COR-L47 (cell line): Measurements from ENCODE around the gene PRKCZ.
"Not testable (repeated sequence)": the region's sequence is repeated elsewhere in the genome, so short reads cannot be mapped to it uniquely, and the experiment has no call there.

Experiments used
- DNase-seq: peaks from one replicate; lab custom pipeline; 2025; lab: John Stamatoyannopoulos, UW

The PRKCZ gene

GRCh38 chr1:2115008-2115641, 64.9 kb downstream of the PRKCZ start:
- no peak for DNase-seq

GRCh38 chr1:2115702-2116341, 65.6 kb downstream of the PRKCZ start:
- no peak for DNase-seq

DNA sequence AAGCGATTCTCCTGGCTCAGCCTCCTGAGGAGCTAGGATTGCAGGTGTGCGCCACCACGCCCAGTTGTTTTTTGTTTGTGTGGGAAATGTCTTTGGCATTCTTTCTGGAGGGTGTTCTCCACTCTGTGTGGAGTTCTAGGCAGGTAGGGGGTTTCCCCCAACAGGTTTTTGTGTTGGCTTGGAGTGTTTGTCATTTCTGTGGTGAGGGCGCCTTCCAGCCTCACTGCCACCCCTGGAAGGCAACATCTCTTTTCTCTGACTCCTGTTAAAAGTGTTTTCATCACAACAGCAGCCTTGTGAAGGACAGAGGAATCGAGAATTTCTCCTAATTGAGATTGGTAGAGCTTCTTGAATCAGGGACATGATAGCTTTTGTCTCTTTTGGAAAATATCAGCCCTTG, 69.7 kb downstream of the PRKCZ start:
- no peak for DNase-seq

GRCh38 chr1:2121101-2121691, 71.0 kb downstream of the PRKCZ start:
- no peak for DNase-seq

DNA sequence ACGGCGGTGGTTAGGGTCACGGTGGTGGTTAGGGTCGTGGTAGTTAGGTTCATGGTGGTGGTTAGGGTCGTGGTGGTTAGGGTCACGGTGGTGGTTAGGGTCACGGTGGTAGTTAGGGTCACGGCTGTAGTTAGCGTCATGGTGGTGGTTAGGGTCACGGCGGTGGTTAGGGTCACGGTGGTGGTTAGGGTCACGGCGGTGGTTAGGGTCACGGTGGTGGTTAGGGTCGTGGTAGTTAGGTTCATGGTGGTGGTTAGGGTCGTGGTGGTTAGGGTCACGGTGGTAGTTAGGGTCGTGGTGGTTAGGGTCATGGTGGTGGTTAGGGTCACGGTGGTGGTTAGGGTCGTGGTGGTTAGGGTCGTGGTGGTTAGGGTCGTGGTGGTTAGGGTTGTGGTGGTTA, 71.6 kb downstream of the PRKCZ start:
- not testable (repeated sequence) for DNase-seq

GRCh38 chr1:2124446-2125198, 74.4 kb downstream of the PRKCZ start:
- no peak for DNase-seq

GRCh38 chr1:2125350-2126211, 75.4 kb downstream of the PRKCZ start:
- no peak for DNase-seq

DNA sequence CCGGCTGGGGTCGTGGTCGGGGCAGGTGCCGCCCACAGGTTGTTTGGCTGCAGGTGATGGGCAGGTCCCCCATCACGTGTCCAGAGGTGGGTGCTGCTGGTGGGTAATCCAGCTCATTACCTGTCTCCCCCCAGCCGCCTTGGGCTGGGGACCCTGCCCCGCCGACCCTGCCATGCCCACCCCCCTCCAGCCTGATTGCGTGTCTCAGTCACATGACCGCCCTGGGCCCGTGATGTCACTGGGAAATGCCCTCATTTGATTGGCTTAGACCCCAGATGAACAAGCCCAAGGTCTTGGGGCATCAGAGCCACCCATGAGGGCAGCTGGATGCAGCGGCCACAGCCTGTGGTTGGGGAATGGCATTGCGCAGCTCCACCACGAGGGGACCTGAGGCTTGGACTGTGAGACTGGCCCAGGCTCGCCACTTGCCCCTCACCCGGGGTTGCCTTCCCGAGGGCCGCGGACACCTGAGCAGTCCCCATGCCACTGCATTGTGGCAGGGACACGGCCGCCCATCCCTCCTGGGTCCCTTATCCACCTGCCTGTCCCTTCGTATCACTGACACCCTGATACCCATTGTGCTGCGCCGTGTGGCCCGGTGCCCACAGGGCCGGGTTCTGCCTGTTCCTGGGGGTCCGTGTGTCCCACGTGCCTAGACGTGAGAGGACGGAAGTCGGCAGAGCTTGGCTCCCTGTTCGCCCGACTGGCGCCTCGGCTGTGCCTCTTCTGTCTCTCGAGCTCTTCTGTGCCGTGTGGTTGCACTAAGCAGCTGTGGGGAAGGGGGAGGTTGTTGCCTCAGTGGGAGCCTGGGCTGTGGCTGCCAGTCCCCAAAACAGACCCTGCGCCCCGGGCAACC, 76.3 kb downstream of the PRKCZ start:
- no peak for DNase-seq

- no peak for DNase-seq
These were observed 77.3 kb downstream of the PRKCZ start for GRCh38 chr1:2127187-2128145.

DNA sequence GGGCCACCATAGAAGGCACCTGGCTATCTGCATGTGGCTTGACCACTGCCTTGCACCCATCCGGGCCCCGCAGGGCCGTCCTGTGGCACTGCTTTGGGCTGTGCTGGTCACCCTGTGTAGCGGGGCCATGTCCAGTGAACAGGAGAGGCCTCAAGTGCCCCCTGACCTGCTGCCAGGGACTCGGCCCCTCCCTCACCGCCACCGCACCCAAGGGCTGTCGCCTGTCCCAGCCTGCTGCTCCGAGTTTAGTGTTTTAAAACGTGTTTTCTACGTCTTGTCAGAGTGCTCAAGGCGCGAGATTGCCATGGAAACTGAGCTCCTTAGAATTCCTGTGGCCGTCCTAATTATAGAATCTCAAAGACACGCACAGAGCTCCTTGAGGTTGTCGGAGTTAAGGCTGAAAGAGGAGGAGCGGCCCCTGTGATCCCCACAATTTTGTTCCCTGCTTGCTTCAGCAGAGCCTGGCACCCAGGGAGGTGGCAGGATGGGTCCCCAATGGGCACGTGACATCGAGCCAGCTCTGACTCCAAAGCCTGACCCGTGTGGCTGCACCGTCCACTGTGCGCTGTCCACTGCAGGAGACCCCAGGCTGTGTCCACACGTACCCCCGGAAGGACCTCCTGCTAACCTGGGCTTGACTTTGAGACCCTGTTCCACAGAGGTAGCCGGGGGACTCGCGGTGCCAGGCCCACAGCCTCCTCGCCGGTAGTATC, 78.1 kb downstream of the PRKCZ start:
- DNase-seq: no peak

DNA sequence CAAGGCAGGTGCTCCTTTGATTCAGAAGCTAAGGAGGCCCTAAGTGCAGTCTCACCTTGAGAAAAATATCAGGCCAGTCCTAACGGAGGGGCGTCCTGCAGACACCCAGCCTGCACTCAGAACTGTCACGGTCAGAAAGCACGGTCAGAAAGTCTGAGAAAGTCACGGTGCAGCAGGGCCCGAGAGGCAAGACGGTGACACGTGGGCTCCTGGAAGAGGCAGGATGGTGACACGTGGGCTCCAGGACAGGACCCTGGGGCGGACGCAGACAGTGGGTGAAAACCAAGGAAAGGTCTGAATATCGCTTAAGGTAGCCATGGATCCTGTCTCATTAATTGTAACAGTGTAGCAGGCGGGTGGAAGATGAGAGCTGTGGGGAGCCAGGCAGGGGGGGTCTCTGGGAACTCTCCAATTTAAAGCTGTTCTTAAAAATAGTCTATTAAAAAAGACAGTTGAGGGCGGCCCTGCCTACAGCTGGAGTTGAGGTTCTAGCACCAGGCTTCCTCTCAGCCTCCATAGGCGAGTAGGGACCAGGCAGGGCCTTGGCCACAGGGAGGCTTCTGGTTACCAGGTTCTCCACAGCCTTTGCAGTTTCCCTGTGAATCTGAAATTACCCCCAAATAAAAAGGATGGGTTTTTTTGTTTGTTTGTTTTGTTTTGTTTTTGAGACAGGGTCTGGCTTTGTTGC, 79.2 kb downstream of the PRKCZ start:
- no peak for DNase-seq

GRCh38 chr1:2130156-2130555, 79.9 kb downstream of the PRKCZ start:
- DNase-seq: no peak

DNA sequence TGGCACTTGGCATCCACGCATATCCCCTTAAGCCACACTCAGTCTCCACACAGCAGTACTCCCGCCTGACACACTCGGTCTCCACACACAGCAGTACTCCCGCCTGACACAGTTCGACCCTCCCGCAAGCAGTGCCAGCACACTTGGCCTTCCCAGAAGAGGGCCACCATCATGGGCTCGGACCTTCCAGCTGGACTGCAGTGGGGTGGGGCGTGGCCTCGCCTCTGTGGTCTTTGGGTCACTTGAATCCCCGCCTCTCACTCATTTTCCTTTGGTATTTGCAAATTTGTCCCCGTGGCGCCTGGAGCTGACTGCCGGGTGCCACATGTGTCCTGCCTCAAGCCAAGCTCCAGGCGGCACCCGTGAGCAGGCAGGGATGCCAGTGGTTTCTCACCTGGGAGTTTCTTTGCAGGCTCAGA, 80.7 kb downstream of the PRKCZ start:
- no peak for DNase-seq

DNA sequence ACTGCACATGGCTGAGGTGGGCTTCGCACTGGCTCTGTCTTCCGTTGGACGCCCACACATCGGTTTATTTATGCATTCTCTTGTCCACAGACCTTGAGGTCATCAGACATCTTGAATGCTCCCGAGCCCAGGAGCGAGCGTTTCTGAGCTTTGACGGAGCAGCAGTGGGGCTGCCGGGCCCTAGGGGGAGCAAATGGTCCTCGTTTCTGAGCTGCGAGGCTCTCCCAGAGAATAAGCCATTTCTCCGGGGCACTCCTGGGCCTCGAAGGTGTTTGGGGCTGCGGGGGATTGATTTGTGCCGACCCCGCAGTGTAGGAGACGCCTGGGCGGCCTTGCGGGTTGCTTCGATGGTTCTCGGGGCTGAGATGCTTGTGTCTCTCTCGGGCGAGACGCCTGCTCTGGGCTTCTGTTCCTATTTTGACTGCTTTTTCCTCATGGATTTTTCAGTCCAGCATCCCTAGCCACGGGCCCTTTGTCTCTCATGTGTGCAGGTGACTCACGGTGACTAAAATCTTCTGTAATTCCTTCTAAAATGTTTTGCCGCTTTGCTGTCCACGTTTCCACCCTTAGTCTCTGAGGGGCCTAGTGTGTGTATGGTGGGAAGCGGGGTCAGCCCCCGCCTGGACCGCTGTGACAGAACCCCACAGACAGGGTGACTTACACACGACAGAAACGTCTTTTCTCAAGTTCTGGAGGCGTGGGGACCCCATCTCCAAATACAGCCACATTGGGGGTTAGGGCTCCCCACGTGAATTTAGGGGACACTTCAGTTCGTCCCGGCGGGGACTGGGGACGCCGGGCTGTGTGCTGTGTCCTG, 82.2 kb downstream of the PRKCZ start:
- DNase-seq: peak; percentile 6

- peak; percentile 96 for DNase-seq
These were observed 83.0 kb downstream of the PRKCZ start for GRCh38 chr1:2133039-2133878.

DNA sequence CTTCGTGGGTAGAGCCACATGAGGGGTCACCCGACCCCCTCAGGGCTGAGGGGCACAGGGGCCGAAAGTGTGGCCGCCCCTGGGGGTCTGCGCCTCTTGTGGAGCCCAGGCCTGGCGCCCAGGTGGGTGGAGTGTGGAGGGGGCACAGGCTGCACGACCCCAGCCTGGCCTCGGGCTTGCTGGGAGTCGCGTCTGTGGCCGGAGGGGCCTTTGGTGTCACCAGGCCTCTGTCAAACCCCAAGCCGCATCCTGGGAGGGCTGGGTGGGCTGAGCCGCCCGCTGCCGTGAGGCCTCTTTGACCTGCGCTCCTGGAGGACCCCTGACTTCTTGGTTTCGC, 83.6 kb downstream of the PRKCZ start:
- no peak for DNase-seq

DNA sequence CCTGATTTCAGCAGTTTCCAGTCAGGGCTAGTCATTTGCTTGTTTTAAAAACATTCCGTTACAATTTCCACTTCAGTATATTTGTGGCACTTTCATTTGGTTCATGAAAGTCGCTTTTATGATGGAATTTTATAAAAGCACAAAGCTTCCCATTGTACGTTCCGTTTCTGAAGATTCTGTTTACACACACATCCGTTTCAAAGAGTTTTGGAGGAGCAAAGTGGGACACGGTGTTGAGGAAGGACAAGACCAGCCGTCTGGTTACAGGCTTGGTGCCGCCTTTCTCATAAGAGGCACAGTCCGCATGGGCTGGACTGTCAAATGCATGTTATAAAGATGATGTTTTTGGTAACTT, 84.0 kb downstream of the PRKCZ start:
- DNase-seq: no peak
